Memory B cell (primary cell): Measurements from ENCODE around the gene CNOT4.
"Not testable (repeated sequence)": the region's sequence is repeated elsewhere in the genome, so short reads cannot be mapped to it uniquely, and the experiment has no call there.

ENCODE experiments used
- ATAC-seq: fragments of 150-1000 bp; cut with Tn5 transposase; 2 replicates; pipeline ENCODE4 v1.10.0; 2021; ENCODE audit warnings: low read depth, mild to moderate bottlenecking, moderate library complexity
- DNase-seq, 2 donors: peaks; one replicate each; pipeline ENCODE4 v3.0.0; 2022; ENCODE audit warnings: low spot score in 2 of 2
- H3K27ac Mint-ChIP-seq: one replicate; pipeline ENCODE4 v1.8.0; 2022; ENCODE audit warnings: mild to moderate bottlenecking, moderate library complexity, mixed read lengths
- H3K27me3 Mint-ChIP-seq: one replicate; pipeline ENCODE4 v1.8.0; 2022; ENCODE audit warnings: mixed read lengths
- H3K36me3 Mint-ChIP-seq: one replicate; pipeline ENCODE4 v1.8.0; 2022; ENCODE audit warnings: mild to moderate bottlenecking, mixed read lengths
- H3K4me1 Mint-ChIP-seq: one replicate; pipeline ENCODE4 v1.8.0; 2022; ENCODE audit warnings: mixed read lengths
- H3K4me3 Mint-ChIP-seq: one replicate; pipeline ENCODE4 v1.8.0; 2022; ENCODE audit warnings: mild to moderate bottlenecking, moderate library complexity, mixed read lengths
- H3K9me3 Mint-ChIP-seq: one replicate; pipeline ENCODE4 v1.8.0; 2022; ENCODE audit warnings: mixed read lengths

CNOT4 gene

GRCh38 chr7:135368416-135369186 is 141.3 kb downstream of the CNOT4 start:
- DNase-seq (no peak), ATAC-seq (no peak)
- no peak overlapping the region for H3K4me3 Mint-ChIP-seq
- H3K27ac Mint-ChIP-seq, result no peak overlapping the region
- H3K4me1 Mint-ChIP-seq, result no peaks in the 10 kb centered on the region
- peaks cover 8% of the 10 kb centered on the region for H3K36me3 Mint-ChIP-seq
- H3K27me3 Mint-ChIP-seq, result no peaks in the 10 kb centered on the region
- no peaks in the 10 kb centered on the region for H3K9me3 Mint-ChIP-seq

DNA sequence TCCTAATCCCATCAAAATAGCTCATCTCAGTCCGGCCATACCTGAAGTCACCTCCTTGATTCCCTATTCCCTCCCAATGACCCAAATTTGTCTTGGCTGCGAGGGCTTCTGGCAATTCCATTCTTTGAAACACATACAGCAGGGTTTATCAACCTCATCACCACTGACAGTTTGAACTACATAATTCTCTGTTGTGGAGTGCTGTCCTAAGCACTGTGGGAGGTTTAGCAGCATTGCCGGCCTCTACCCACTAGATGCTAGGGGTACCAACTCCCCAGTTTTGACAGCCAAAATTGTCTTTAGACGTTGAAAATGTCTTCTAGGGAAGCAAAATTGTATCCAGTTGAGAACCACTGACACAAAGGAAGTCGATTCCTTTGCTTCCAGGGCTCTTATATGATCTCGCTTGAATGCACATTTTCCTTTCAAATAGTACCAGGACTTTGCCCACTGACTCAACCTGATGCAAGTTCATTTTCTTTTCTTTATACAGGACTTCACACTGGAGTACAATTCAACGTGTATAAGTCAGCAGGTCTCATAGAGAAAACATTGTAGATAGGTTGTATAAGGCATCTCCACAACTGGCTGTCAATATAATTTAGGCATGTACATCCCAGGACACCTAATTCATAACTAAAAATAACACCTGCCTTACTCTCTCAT is 142.9 kb downstream of the CNOT4 start:
- Mint-ChIP-seq H3K27ac (no peak overlapping the region), H3K36me3 (peaks cover 19% of the 10 kb centered on the region), H3K27me3 (no peaks in the 10 kb centered on the region), H3K4me3 (no peak overlapping the region), H3K9me3 (peaks cover 2% of the 10 kb centered on the region), H3K4me1 (no peaks in the 10 kb centered on the region)
- DNase-seq, result no peak
- no peak for ATAC-seq

DNA sequence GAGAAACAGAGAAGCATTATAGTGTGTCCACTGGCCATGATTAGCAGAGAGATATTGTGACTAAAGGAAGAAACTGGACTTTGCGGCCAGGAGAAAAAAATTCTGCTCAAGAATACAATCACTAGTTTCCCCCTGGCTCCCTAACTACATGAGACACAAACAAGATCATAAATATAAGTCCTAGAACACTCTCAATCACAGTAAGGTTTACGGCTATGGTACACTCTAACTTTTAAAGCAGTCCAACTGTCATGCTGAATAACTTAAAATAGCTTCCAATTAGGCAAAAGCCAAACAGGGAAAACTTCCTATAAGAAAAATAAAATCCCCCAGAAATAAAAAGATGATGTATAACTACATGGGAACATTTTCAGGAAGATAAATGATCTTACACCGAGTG is 144.2 kb downstream of the CNOT4 start:
- Mint-ChIP-seq H3K27ac (no peak overlapping the region), H3K9me3 (peaks cover 2% of the 10 kb centered on the region), H3K27me3 (no peaks in the 10 kb centered on the region), H3K4me3 (no peak overlapping the region), H3K36me3 (peaks cover 21% of the 10 kb centered on the region), H3K4me1 (no peaks in the 10 kb centered on the region)
- ATAC-seq (no peak), DNase-seq (no peak)

DNA sequence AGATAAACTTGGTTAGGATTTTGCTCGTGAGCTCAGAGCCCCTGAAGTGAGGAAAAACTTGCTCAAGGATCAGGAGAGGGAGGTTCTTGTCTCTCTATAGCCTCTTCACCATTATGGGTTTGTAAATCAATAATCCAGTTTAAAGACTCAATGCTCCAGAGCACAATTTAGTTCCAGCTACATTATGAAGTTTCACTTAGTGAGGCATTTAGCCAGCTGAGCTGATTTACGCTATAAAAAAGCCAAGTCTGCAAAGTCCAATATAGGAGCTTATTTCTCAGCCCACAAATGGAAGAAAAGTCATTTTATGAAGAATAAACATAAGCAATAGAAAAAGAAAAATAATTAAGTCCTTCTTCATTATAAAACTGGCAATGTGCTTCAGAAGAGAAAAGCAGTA is 145.7 kb downstream of the CNOT4 start:
- DNase-seq, result no peak
- H3K4me1 Mint-ChIP-seq, result no peaks in the 10 kb centered on the region
- H3K36me3 Mint-ChIP-seq, result peaks cover 18% of the 10 kb centered on the region
- peaks cover 2% of the 10 kb centered on the region for H3K9me3 Mint-ChIP-seq
- H3K27ac Mint-ChIP-seq, result no peak overlapping the region
- no peak overlapping the region for H3K4me3 Mint-ChIP-seq
- H3K27me3 Mint-ChIP-seq, result no peaks in the 10 kb centered on the region
- ATAC-seq, result no peak

GRCh38 chr7:135362871-135363270 is 147.0 kb downstream of the CNOT4 start:
- Mint-ChIP-seq H3K36me3 (peaks cover 18% of the 10 kb centered on the region), H3K4me1 (no peaks in the 10 kb centered on the region), H3K4me3 (no peak overlapping the region), H3K27ac (no peak overlapping the region), H3K9me3 (peaks cover 2% of the 10 kb centered on the region), H3K27me3 (no peaks in the 10 kb centered on the region)
- ATAC-seq, result no peak
- no peak for DNase-seq

- H3K4me1 Mint-ChIP-seq, result no peaks in the 10 kb centered on the region
- H3K27ac Mint-ChIP-seq, result no peak overlapping the region
- no peak for DNase-seq
- no peaks in the 10 kb centered on the region for H3K27me3 Mint-ChIP-seq
- ATAC-seq, result no peak
- peaks cover 2% of the 10 kb centered on the region for H3K9me3 Mint-ChIP-seq
- H3K4me3 Mint-ChIP-seq, result no peak overlapping the region
- H3K36me3 Mint-ChIP-seq, result peaks cover 16% of the 10 kb centered on the region
Observed at GRCh38 chr7:135361788-135362187, 148.1 kb downstream of the CNOT4 start.

DNA sequence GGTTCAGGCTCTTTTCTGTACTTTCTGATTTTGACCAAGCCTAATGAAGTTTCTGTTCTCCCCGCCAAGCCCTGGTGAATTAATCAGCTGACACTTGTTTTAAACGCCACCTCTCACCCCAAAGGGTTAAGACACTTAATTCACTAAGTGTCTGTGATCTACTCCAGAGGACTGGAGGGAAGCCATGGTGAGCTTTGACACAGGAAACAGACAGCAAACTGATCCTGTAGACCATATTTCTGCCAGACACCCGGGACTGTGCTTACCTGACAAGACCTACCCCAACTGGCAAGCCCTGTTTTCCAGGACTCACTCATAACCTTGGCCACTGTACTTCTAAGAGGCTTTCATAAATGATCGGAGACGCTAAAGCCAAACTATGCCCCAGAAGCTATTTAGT is 150.3 kb downstream of the CNOT4 start:
- H3K27me3 Mint-ChIP-seq, result no peaks in the 10 kb centered on the region
- peaks cover 16% of the 10 kb centered on the region for H3K36me3 Mint-ChIP-seq
- DNase-seq (no peak), ATAC-seq (no peak)
- peaks cover 2% of the 10 kb centered on the region for H3K9me3 Mint-ChIP-seq
- no peaks in the 10 kb centered on the region for H3K4me1 Mint-ChIP-seq
- H3K27ac Mint-ChIP-seq, result no peak overlapping the region
- no peak overlapping the region for H3K4me3 Mint-ChIP-seq

DNA sequence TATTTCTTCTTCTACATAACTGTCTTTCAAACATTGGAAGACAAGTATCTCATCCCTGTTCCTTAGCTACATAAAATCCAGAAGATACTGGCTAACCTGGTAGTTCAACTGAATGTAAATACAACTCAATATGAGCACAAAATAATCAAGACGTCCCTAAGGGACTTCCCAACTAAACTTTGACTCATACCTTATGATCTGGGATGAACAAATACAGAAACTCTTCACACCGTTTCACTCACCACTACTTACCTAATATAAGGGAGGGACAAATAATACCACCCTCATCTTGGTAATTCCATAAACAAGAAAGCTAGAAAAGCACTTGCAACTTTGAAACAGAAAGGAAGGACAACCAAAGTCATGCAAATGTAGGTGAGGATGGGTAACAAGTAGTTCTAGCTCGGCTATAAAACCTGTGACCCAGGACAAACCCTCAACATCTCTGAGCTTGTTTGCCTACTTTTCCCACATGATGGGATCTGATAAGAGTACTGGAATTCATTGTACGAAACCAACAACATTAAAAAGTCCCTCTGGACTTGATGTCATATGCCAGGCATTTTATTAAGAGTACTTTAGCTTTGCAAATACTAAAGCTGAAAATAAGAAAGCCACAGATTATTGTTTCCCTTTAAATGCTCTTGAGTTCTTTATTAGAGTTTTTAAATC is 154.4 kb downstream of the CNOT4 start:
- no peak for ATAC-seq
- H3K9me3 Mint-ChIP-seq, result no peaks in the 10 kb centered on the region
- H3K27me3 Mint-ChIP-seq, result no peaks in the 10 kb centered on the region
- no peaks in the 10 kb centered on the region for H3K36me3 Mint-ChIP-seq
- H3K27ac Mint-ChIP-seq, result no peak overlapping the region
- H3K4me3 Mint-ChIP-seq, result no peak overlapping the region
- H3K4me1 Mint-ChIP-seq, result no peaks in the 10 kb centered on the region
- no peak for DNase-seq

DNA sequence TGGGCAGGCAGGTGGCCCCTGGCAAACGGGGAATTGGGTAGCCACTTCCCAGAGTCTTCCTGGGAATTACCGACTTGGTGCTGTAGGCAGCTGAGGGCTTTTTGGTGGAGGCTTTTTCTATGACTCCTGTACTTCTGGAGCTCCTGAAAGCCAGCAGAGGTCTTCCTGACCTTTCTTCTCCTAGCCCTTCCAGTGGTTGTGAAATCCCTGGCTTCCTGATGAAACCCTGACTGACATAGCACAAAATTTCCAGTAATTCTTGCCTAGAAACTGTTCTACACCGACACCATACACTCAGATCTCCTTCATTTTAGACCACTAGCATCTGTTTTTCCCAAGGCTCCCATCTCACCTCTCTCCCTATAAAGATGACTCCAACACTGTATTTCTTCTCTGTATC is 156.1 kb downstream of the CNOT4 start:
- H3K27ac Mint-ChIP-seq, result no peak overlapping the region
- peaks cover 2% of the 10 kb centered on the region for H3K36me3 Mint-ChIP-seq
- H3K4me3 Mint-ChIP-seq, result no peak overlapping the region
- DNase-seq, result no peak
- ATAC-seq, result no peak
- no peaks in the 10 kb centered on the region for H3K4me1 Mint-ChIP-seq
- no peaks in the 10 kb centered on the region for H3K9me3 Mint-ChIP-seq
- H3K27me3 Mint-ChIP-seq, result no peaks in the 10 kb centered on the region

DNA sequence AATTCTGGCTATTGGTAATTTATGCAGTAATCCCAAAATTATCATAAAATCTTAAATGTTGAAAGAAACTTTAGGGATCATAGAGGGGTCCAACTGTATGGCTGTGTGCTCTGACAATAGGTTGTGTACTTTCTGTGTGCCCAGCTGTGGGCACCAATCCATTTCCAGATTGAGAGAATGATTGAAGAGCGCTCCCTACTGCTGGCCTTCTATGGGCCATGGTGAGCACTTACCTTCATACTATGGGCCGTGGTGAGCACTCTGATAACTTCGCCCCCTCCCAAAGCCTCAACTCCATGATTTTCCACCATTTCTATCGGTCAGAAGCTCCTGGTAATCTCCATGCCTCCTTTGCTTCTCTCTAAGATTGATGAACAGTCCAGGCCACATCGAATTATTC is 157.6 kb downstream of the CNOT4 start:
- Mint-ChIP-seq H3K4me3 (no peak overlapping the region), H3K9me3 (no peaks in the 10 kb centered on the region), H3K27ac (no peak overlapping the region), H3K4me1 (no peaks in the 10 kb centered on the region), H3K27me3 (no peaks in the 10 kb centered on the region), H3K36me3 (peaks cover 2% of the 10 kb centered on the region)
- ATAC-seq (no peak), DNase-seq (no peak)

DNA sequence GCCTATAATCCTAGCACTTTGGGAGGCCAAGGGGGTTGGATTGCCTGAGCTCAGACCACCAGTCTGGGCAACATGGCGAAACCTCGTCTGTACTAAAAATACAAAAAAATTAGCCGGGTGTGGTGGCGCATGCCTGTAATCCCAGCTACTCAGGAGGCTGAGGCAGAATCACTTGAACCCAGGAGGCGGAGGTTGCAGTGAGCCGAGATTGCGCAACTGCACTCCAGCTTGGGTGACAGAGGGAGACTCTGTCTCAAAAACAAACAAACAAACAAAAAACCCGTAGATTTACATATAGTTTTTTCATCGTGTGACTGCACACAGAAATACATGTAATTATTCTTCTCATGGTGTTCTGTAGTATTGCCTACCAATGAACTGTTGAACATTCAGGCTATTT is 158.8 kb downstream of the CNOT4 start:
- not testable (repeated sequence) for H3K27me3 Mint-ChIP-seq, H3K4me1 Mint-ChIP-seq, H3K4me3 Mint-ChIP-seq, H3K36me3 Mint-ChIP-seq, H3K9me3 Mint-ChIP-seq, ATAC-seq, DNase-seq, H3K27ac Mint-ChIP-seq

DNA sequence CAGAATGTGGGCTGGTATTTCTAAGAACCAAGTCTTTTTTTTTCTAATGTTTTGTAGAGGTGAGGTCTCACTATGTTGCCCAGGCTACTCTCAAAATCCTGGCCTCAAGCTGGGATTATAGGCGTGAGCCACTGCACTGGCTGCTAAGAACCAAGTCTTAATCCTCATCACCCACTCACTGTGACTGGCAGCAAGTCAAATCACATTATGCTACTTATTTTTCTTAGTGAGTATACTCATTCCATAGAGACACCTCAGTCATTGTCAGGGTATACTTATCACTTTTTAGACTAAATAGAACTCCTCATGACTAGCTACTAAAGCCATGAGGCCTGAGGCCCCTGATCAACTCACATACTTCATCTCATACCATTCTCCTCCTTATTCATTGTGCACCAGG is 160.2 kb downstream of the CNOT4 start:
- H3K36me3 Mint-ChIP-seq, result peaks cover 2% of the 10 kb centered on the region
- no peaks in the 10 kb centered on the region for H3K9me3 Mint-ChIP-seq
- no peaks in the 10 kb centered on the region for H3K27me3 Mint-ChIP-seq
- ATAC-seq (no peak), DNase-seq (no peak)
- no peak overlapping the region for H3K27ac Mint-ChIP-seq
- no peaks in the 10 kb centered on the region for H3K4me1 Mint-ChIP-seq
- H3K4me3 Mint-ChIP-seq, result no peak overlapping the region

DNA sequence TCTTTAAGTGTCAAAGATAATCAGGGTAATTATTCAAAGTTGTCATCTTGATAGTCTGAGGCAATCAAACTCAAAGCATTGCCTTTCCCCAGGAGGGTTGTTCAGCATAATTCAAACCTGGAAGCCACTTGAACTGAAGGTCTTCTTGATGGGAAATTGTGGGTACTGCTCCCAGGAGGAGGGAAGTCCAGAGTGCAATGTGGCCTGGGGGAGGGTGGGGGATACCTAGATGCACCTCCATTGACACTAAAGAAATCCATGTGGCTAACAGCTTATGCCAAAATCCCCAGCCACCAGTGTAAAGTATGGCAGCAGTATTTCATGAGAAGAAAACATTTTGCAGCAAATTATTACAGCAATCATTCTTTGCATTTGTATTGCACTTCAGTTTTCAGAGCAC is 161.4 kb downstream of the CNOT4 start:
- no peaks in the 10 kb centered on the region for H3K4me1 Mint-ChIP-seq
- peaks cover 1% of the 10 kb centered on the region for H3K27me3 Mint-ChIP-seq
- ATAC-seq (no peak), DNase-seq (no peak)
- H3K36me3 Mint-ChIP-seq, result peaks cover 2% of the 10 kb centered on the region
- no peaks in the 10 kb centered on the region for H3K9me3 Mint-ChIP-seq
- no peak overlapping the region for H3K27ac Mint-ChIP-seq
- no peak overlapping the region for H3K4me3 Mint-ChIP-seq

DNA sequence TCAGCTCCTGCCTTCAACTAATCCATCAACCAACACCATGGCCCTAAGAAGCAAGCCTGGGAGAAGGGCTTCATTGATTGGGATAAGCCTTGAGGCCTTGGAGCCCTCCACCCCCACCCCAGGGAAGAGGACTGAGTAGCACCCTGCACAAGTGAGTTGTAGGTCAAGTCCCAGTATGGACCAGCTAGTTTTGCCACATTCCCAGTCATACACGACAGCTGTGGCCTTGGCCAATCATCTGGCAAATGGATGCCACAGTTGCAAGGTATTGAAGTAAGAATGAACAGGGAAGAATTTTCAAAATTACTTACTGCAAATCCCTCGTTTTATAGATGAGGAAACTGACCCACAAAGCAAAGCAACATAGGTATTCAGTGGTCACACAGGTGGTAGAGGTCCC is 166.5 kb downstream of the CNOT4 start:
- DNase-seq, result no peak
- Mint-ChIP-seq H3K27ac (no peak overlapping the region), H3K36me3 (no peaks in the 10 kb centered on the region), H3K4me3 (no peak overlapping the region), H3K27me3 (peaks cover 1% of the 10 kb centered on the region), H3K4me1 (no peaks in the 10 kb centered on the region), H3K9me3 (no peaks in the 10 kb centered on the region)
- ATAC-seq, result no peak
